ENCODE data around the gene PLXNA4.
A peak's percentile ranks its signal among the peaks of the same experiment; 100 is the strongest.

GRCh38 chr7:132400561-132401142 is 175.6 kb downstream of the PLXNA4 start:
- TF ChIP-seq, protein P1, sequence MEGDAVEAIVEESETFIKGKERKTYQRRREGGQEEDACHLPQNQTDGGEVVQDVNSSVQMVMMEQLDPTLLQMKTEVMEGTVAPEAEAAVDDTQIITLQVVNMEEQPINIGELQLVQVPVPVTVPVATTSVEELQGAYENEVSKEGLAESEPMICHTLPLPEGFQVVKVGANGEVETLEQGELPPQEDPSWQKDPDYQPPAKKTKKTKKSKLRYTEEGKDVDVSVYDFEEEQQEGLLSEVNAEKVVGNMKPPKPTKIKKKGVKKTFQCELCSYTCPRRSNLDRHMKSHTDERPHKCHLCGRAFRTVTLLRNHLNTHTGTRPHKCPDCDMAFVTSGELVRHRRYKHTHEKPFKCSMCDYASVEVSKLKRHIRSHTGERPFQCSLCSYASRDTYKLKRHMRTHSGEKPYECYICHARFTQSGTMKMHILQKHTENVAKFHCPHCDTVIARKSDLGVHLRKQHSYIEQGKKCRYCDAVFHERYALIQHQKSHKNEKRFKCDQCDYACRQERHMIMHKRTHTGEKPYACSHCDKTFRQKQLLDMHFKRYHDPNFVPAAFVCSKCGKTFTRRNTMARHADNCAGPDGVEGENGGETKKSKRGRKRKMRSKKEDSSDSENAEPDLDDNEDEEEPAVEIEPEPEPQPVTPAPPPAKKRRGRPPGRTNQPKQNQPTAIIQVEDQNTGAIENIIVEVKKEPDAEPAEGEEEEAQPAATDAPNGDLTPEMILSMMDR (IDR thresholded peaks at IDR 0.05), result no peak
- TF ChIP-seq POLR2A (IDR thresholded peaks at IDR 0.05), result no peak
- TF ChIP-seq POLR2AphosphoS5 (IDR thresholded peaks at IDR 0.05), result peak; percentile 21

All from prostate gland (tissue), 2 donors.